ENCODE measurements around the gene ADGRA1.
"Not testable (repeated sequence)": the region's sequence is repeated elsewhere in the genome, so short reads cannot be mapped to it uniquely, and the experiment has no call there.

The ADGRA1 gene

DNA sequence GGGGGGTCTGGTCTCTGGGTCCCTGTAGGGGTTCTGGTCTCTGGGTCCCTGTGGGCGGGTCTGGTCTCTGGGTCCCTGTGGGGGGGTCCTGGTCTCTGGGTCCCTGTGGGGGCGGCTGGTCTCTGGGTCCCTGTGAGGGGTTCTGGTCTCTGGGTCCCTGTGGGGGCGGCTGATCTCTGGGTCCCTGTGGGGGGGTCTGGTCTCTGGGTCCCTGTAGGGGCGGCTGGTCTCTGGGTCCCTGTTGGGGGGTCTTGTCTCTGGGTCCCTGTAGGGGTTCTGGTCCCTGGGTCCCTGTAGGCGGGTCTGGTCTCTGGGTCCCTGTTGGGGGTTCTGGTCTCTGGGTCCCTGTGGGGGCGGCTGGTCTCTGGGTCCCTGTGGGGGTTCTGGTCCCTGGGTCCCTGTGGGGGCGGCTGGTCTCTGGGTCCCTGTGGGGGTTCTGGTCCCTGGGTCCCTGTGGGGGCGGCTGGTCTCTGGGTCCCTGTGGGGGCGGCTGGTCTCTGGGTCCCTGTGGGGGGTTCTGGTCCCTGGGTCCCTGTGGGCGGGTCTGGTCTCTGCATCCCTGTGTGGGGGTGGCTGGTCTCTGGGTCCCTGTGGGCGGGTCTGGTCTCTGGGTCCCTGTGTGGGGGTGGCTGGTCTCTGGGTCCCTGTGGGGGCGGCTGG lies 49.9 kb downstream of the ADGRA1 start:
- POLR2A ChIA-PET; CTCF ChIA-PET; H3K36me3 ChIP-seq (ENCODE audit: control insufficient read depth in 2 of 2, insufficient read depth in 1 of 2, low read length in 2 of 2); H3K4me3 ChIP-seq (ENCODE audit: low read depth, low read length); H3K4me1 ChIP-seq (ENCODE audit: control insufficient read depth, insufficient read depth, low read length); H3K27ac ChIP-seq (ENCODE audit: extremely low read depth, low read depth, low read length); H3K9me3 ChIP-seq (ENCODE audit: control insufficient read depth, insufficient read depth, low read depth, low read length): not testable (repeated sequence)
- TF ChIP-seq EGR2 (tag by site-specific recombination; IDR thresholded peaks at IDR 0.05; ENCODE audit: low read depth), result 0 out of 2 replicates have a peak, but pooled peaks have one; percentile 10
- TF ChIP-seq GLIS1 (tag by site-specific recombination; IDR thresholded peaks at IDR 0.05), result peak; percentile 91

DNA sequence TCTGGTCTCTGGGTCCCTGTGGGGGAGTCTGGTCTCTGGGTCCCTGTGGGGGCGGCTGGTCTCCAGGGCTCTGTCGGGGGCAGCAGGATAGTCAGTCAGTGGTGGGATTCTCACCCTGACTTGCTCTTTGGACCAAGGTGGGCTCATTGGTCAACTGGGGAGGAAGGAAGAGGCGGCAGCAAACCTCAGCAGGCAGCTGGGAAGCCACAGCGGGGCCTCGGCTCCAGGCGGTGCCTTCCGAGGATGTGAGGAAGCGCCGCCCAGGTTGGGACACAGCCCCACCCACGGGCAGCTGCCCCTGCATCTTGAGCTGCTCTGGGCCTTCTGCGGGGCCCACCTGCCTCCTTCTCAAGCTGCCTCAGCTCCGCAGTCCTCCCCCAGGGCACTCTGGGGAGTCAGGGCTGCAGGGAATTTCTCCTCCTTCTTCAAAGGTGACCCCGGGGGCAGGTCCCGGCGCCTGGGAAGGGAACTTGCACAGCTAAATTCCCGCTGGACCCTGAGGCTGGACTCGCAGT lies 51.9 kb downstream of the ADGRA1 start:
- Histone ChIP-seq H3K9me3 (ENCODE audit: control insufficient read depth, insufficient read depth, low read depth, low read length) (no peaks in the 10 kb centered on the region), H3K27ac (ENCODE audit: extremely low read depth, low read depth, low read length) (no peak overlapping the region), H3K36me3 (ENCODE audit: control insufficient read depth in 2 of 2, insufficient read depth in 1 of 2, low read length in 2 of 2) (no peaks in the 10 kb centered on the region), H3K4me1 (ENCODE audit: control insufficient read depth, insufficient read depth, low read length) (no peaks in the 10 kb centered on the region), H3K4me3 (ENCODE audit: low read depth, low read length) (no peak overlapping the region)
- CTCF ChIA-PET, result interaction anchor here (1.1 kb wide), 1 partner anchor 168 kb away, joined by 3 read pairs; no protein-coding TSS in a partner anchor
- TF ChIP-seq ZIC2 (tag by site-specific recombination; IDR thresholded peaks at IDR 0.05) (peak; percentile 68), ZBTB17 (tag by site-specific recombination; IDR thresholded peaks at IDR 0.05) (no peak), EGR2 (tag by site-specific recombination; IDR thresholded peaks at IDR 0.05; ENCODE audit: low read depth) (peak; percentile 70), SP2 (tag by site-specific recombination; IDR thresholded peaks at IDR 0.05) (peak; percentile 60), ZFHX2 (tag by site-specific recombination; conservative IDR thresholded peaks at IDR 0.05) (peak; percentile 67), ZFP69B (tag by site-specific recombination; IDR thresholded peaks at IDR 0.05) (peak; percentile 95), GLIS1 (tag by site-specific recombination; IDR thresholded peaks at IDR 0.05) (peak; percentile 67), KLF1 (tag by site-specific recombination; IDR thresholded peaks at IDR 0.05) (peak; percentile 84), KLF10 (tag by site-specific recombination; IDR thresholded peaks at IDR 0.05) (peak; percentile 46; the same call in 1 of the 2 replicates), GLIS2 (tag by site-specific recombination; IDR thresholded peaks at IDR 0.05) (peak; percentile 47; the same call in 1 of the 2 replicates), ZNF335 (tag by site-specific recombination; conservative IDR thresholded peaks at IDR 0.05) (peak; percentile 77)
- TF ChIP-seq, protein P1, sequence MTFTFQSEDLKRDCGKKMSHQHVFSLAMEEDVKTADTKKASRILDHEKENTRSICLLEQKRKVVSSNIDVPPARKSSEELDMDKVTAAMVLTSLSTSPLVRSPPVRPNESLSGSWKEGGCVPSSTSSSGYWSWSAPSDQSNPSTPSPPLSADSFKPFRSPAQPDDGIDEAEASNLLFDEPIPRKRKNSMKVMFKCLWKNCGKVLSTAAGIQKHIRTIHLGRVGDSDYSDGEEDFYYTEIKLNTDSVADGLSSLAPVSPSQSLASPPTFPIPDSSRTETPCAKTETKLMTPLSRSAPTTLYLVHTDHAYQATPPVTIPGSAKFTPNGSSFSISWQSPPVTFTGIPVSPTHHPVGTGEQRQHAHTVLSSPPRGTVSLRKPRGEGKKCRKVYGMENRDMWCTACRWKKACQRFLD (tag by site-specific recombination; IDR thresholded peaks at IDR 0.05), result no peak
- TF ChIP-seq, protein P2, sequence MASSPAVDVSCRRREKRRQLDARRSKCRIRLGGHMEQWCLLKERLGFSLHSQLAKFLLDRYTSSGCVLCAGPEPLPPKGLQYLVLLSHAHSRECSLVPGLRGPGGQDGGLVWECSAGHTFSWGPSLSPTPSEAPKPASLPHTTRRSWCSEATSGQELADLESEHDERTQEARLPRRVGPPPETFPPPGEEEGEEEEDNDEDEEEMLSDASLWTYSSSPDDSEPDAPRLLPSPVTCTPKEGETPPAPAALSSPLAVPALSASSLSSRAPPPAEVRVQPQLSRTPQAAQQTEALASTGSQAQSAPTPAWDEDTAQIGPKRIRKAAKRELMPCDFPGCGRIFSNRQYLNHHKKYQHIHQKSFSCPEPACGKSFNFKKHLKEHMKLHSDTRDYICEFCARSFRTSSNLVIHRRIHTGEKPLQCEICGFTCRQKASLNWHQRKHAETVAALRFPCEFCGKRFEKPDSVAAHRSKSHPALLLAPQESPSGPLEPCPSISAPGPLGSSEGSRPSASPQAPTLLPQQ (tag by site-specific recombination; IDR thresholded peaks at IDR 0.05), result peak; percentile 95
- TF ChIP-seq, protein P3, sequence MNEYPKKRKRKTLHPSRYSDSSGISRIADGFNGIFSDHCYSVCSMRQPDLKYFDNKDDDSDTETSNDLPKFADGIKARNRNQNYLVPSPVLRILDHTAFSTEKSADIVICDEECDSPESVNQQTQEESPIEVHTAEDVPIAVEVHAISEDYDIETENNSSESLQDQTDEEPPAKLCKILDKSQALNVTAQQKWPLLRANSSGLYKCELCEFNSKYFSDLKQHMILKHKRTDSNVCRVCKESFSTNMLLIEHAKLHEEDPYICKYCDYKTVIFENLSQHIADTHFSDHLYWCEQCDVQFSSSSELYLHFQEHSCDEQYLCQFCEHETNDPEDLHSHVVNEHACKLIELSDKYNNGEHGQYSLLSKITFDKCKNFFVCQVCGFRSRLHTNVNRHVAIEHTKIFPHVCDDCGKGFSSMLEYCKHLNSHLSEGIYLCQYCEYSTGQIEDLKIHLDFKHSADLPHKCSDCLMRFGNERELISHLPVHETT (tag by site-specific recombination; IDR thresholded peaks at IDR 0.05), result no peak
- TF ChIP-seq, protein P4, sequence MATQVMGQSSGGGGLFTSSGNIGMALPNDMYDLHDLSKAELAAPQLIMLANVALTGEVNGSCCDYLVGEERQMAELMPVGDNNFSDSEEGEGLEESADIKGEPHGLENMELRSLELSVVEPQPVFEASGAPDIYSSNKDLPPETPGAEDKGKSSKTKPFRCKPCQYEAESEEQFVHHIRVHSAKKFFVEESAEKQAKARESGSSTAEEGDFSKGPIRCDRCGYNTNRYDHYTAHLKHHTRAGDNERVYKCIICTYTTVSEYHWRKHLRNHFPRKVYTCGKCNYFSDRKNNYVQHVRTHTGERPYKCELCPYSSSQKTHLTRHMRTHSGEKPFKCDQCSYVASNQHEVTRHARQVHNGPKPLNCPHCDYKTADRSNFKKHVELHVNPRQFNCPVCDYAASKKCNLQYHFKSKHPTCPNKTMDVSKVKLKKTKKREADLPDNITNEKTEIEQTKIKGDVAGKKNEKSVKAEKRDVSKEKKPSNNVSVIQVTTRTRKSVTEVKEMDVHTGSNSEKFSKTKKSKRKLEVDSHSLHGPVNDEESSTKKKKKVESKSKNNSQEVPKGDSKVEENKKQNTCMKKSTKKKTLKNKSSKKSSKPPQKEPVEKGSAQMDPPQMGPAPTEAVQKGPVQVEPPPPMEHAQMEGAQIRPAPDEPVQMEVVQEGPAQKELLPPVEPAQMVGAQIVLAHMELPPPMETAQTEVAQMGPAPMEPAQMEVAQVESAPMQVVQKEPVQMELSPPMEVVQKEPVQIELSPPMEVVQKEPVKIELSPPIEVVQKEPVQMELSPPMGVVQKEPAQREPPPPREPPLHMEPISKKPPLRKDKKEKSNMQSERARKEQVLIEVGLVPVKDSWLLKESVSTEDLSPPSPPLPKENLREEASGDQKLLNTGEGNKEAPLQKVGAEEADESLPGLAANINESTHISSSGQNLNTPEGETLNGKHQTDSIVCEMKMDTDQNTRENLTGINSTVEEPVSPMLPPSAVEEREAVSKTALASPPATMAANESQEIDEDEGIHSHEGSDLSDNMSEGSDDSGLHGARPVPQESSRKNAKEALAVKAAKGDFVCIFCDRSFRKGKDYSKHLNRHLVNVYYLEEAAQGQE (tag by site-specific recombination; IDR thresholded peaks at IDR 0.05), result no peak
- TF ChIP-seq, protein P5, sequence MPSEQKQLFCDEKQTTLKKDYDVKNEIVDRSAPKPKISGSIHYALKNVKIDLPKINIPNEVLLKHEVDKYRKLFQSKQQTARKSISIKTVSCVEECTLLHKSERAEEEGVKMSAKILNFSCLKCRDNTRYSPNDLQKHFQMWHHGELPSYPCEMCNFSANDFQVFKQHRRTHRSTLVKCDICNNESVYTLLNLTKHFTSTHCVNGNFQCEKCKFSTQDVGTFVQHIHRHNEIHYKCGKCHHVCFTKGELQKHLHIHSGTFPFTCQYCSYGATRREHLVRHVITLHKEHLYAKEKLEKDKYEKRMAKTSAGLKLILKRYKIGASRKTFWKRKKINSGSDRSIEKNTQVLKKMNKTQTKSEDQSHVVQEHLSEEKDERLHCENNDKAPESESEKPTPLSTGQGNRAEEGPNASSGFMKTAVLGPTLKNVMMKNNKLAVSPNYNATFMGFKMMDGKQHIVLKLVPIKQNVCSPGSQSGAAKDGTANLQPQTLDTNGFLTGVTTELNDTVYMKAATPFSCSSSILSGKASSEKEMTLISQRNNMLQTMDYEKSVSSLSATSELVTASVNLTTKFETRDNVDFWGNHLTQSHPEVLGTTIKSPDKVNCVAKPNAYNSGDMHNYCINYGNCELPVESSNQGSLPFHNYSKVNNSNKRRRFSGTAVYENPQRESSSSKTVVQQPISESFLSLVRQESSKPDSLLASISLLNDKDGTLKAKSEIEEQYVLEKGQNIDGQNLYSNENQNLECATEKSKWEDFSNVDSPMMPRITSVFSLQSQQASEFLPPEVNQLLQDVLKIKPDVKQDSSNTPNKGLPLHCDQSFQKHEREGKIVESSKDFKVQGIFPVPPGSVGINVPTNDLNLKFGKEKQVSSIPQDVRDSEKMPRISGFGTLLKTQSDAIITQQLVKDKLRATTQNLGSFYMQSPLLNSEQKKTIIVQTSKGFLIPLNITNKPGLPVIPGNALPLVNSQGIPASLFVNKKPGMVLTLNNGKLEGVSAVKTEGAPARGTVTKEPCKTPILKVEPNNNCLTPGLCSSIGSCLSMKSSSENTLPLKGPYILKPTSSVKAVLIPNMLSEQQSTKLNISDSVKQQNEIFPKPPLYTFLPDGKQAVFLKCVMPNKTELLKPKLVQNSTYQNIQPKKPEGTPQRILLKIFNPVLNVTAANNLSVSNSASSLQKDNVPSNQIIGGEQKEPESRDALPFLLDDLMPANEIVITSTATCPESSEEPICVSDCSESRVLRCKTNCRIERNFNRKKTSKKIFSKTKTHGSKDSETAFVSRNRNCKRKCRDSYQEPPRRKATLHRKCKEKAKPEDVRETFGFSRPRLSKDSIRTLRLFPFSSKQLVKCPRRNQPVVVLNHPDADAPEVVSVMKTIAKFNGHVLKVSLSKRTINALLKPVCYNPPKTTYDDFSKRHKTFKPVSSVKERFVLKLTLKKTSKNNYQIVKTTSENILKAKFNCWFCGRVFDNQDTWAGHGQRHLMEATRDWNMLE (tag by site-specific recombination; conservative IDR thresholded peaks at IDR 0.05; ENCODE audit: low read depth), result no peak
- POLR2A ChIA-PET, result no interaction called here
